Esophagus squamous epithelium (tissue), 5 donors: ENCODE results near the gene ZFP36L1. TPM values are rescaled to one million over a fixed set of nuclear protein-coding genes. Genes with fewer than 3 reads are reported as not detected.

Experiments
- DNase-seq: peaks from one replicate; lab custom pipeline; 2025; lab: John Stamatoyannopoulos, UW
- H3K27ac ChIP-seq, 4 donors: fragments of 200-600 bp; sonication (generic); one replicate each; pipeline ENCODE4 v1.5.1; 2016 to 2019; ENCODE audit warnings: mild to moderate bottlenecking in 1 of 4
- H3K27me3 ChIP-seq, 4 donors: fragments of 200-600 bp; sonication (generic); 1 replicate in 3 of 4; 2 replicates in 1 of 4; pipeline versions ENCODE4 v1.5.1 to v1.6.0; 2017 to 2021; ENCODE audit warnings: antibody characterized with exemption in 1 of 4
- H3K36me3 ChIP-seq, 3 donors: fragments of 200-600 bp; sonication (generic); one replicate each; pipeline ENCODE4 v1.5.1; 2016 to 2019
- H3K4me1 ChIP-seq, 3 donors: fragments of 200-600 bp; sonication (generic); one replicate each; pipeline ENCODE4 v1.5.1; 2017 to 2019
- H3K4me3 ChIP-seq, 4 donors: fragments of 200-600 bp; sonication (generic); 1 replicate in 3 of 4; 2 replicates in 1 of 4; pipeline ENCODE4 v1.5.1; 2016 to 2019; ENCODE audit warnings: mild to moderate bottlenecking in 2 of 4, moderate library complexity in 1 of 4
- H3K9me3 ChIP-seq, 3 donors: fragments of 200-600 bp; sonication (generic); one replicate each; pipeline ENCODE4 v1.5.1; 2016 to 2019
- POLR2A ChIP-seq, 4 donors: fragments of 450-650 bp; IDR thresholded peaks; one replicate each; pipeline ENCODE4 v1.6.1; 2017; ENCODE audit warnings: antibody characterized with exemption in 4 of 4, mild to moderate bottlenecking in 4 of 4, moderate library complexity in 3 of 4
- WGBS, 2 donors: methylation state at CpG; one replicate each; pipeline ENCODE4 v1.1.5; 2018; 5-methylcytosine and 5-hydroxymethylcytosine counted together
- intact Hi-C: fragments of 100-400 bp; cut with DNase I; formaldehyde crosslinking; loops from one replicate; pipeline ENCODE4 v1.15.0; 2022
- total RNA-seq, 4 donors: library from RNA; depleted of rRNA; stranded (reverse); fragments of >200 nt; gene quantifications; one replicate each; pipeline ENCODE4 v1.1.0, GENCODE V29; 2016
- TF ChIP-seq, protein P1 (sequence below), 6 experiments: fragments of 450-650 bp in 4 of 6; fragments of 200-600 bp in 2 of 6; sonication (generic) in 2 of 6; IDR thresholded peaks; one replicate each; pipeline ENCODE4 v1.5.1; 2016 to 2019; ENCODE audit warnings: antibody characterized with exemption in 6 of 6, mild to moderate bottlenecking in 4 of 6, moderate library complexity in 4 of 6
- donor health status: DM: yes; HTN: yes; CAD: no.

Gene ZFP36L1
- total RNA-seq, 4 donors from 2014 or later = 75.4 to 364 (median 152) TPM

DNA sequence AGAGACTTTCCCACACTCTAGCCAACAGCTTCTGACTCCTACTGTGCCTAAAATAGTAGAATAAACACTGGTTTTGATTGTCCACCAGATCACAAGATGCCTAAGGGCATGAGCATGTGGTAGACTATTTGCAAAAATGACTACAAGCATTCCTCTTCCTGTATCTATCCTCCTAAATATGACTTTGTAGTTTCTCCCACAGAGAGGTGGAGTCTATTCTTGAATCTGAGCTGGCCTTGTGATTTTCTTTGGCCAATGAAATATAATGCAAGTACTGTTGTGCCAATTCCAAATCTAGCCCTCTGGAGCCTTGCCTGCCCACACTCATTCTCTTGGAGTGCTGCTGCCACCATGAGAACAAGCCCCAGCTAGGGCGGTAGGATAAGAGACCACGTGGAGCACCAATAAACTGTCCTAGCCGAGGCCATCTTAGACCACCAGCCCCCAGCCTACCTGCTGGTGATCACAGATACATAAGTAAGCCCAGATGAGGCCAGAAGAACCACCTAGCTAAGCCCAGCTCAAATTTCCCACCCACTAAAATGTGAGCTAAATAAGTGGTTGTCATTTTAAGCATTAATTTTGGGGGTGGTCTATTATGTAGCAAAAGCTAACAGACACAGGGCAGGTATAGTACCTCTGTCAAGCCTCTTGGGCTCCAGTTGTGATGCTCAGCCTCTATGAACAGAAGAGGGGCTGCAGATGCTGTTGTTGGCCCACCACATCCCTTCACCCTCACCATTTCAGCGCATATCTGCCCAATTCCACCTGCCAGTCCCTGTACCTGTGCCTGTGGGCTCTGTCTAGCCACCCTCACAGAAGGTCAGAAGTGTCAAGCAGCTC lies 17.9 kb downstream of the ZFP36L1 start:
- Histone ChIP-seq H3K36me3 (no peaks in the 10 kb centered on the region), H3K9me3 (no peaks in the 10 kb centered on the region), H3K27ac (peak overlapping the region in 2 of 4 donors; percentile 18 to 29), H3K4me3 (no peak overlapping the region), H3K4me1 (peaks cover 0 to 57% (median 16%) of the 10 kb centered on the region in 3 donors), H3K27me3 (no peaks in the 10 kb centered on the region)
- TF ChIP-seq POLR2A (IDR thresholded peaks at IDR 0.05) = no peak
- TF ChIP-seq, protein P1, sequence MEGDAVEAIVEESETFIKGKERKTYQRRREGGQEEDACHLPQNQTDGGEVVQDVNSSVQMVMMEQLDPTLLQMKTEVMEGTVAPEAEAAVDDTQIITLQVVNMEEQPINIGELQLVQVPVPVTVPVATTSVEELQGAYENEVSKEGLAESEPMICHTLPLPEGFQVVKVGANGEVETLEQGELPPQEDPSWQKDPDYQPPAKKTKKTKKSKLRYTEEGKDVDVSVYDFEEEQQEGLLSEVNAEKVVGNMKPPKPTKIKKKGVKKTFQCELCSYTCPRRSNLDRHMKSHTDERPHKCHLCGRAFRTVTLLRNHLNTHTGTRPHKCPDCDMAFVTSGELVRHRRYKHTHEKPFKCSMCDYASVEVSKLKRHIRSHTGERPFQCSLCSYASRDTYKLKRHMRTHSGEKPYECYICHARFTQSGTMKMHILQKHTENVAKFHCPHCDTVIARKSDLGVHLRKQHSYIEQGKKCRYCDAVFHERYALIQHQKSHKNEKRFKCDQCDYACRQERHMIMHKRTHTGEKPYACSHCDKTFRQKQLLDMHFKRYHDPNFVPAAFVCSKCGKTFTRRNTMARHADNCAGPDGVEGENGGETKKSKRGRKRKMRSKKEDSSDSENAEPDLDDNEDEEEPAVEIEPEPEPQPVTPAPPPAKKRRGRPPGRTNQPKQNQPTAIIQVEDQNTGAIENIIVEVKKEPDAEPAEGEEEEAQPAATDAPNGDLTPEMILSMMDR (IDR thresholded peaks at IDR 0.05) = no peak
- DNase-seq = no peak
- WGBS, 2 donors = 85 to 87% methylated on average over 2 to 3 of the region's 4 CpGs
- intact Hi-C loops = loop anchor here (10.0 kb wide), 1 partner anchor 60 kb away; no protein-coding TSS in a partner anchor

DNA sequence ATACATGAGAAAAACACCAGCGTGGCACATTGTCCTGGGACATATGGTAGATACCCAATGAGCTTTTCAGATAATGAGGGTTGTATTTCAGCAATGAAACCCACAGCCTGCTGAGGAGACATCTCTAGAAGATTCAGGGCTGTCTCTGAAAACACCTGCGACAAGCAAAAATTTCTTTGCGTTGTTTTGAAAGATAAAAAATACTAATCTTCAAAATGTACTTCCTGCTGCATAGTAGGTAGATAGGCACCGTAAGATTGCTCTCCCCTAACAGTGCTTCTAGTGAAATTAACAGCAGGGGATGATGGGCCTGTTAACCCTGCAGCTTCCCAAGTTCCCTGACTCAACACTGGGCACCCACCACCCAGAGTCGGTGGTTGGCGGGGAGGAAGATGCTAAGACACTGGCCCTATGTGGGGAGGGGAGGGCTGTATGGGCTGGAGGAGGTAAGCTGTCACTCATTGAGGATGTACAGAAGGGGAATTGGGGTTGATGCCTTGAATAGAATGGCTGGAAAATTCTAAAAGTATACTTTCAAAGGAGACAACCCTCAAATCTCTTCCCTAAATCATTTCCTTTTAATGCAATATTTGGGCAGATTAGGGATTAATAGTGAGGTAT lies 20.0 kb downstream of the ZFP36L1 start:
- intact Hi-C loops = loop anchor here (10.0 kb wide), 1 partner anchor 58 kb away; no protein-coding TSS in a partner anchor
- Histone ChIP-seq H3K4me1 (peaks cover 0 to 36% (median 6%) of the 10 kb centered on the region in 3 donors), H3K27ac (peak overlapping the region in 3 of 4 donors; percentile 47 to 63 (median 49)), H3K4me3 (no peak overlapping the region), H3K27me3 (no peaks in the 10 kb centered on the region), H3K36me3 (no peaks in the 10 kb centered on the region), H3K9me3 (no peaks in the 10 kb centered on the region)
- WGBS, 2 donors = 83 to 95% methylated on average over 6 of the region's 6 CpGs
- TF ChIP-seq, protein P1 (IDR thresholded peaks at IDR 0.05) = no peak
- TF ChIP-seq POLR2A (IDR thresholded peaks at IDR 0.05) = no peak
- no peak for DNase-seq

- no peaks in the 10 kb centered on the region for H3K36me3 ChIP-seq
- peaks cover 0 to 31% (median 6%) of the 10 kb centered on the region in 3 donors for H3K4me1 ChIP-seq
- TF ChIP-seq, protein P1 (IDR thresholded peaks at IDR 0.05) = no peak
- no peak for TF ChIP-seq POLR2A (IDR thresholded peaks at IDR 0.05)
- peak overlapping the region; percentile 1 to 81 (median 55) for H3K27ac ChIP-seq
- DNase-seq = no peak
- no peaks in the 10 kb centered on the region for H3K27me3 ChIP-seq
- 43 to 54% methylated on average over 3 to 4 of the region's 10 CpGs for WGBS, 2 donors
- intact Hi-C loops = loop anchor here (10.0 kb wide), 1 partner anchor 57 kb away; no protein-coding TSS in a partner anchor
- no peaks in the 10 kb centered on the region for H3K9me3 ChIP-seq
- no peak overlapping the region for H3K4me3 ChIP-seq
These were observed 21.2 kb downstream of the ZFP36L1 start for GRCh38 chr14:68771631-68772030.

GRCh38 chr14:68770553-68771286 lies 22.1 kb downstream of the ZFP36L1 start:
- TF ChIP-seq POLR2A (IDR thresholded peaks at IDR 0.05) = no peak
- TF ChIP-seq, protein P1 (IDR thresholded peaks at IDR 0.05) = no peak
- peaks cover 0 to 31% (median 6%) of the 10 kb centered on the region in 3 donors for H3K4me1 ChIP-seq
- no peaks in the 10 kb centered on the region for H3K36me3 ChIP-seq
- H3K9me3 ChIP-seq = no peaks in the 10 kb centered on the region
- peak overlapping the region; percentile 1 to 81 (median 55) for H3K27ac ChIP-seq
- no peak overlapping the region for H3K4me3 ChIP-seq
- WGBS, 2 donors = 78 to 84% methylated on average over 6 to 8 of the region's 11 CpGs
- no peak for DNase-seq
- intact Hi-C loops = loop anchor here (10.0 kb wide), 1 partner anchor 56 kb away; no protein-coding TSS in a partner anchor
- no peaks in the 10 kb centered on the region for H3K27me3 ChIP-seq
